Uterus (tissue), 2 donors: ENCODE data around the gene ISG15.

ENCODE experiments used
- CTCF ChIP-seq, 4 experiments: fragments of 200-600 bp in 2 of 4; fragments of 450-650 bp in 2 of 4; sonication (generic) in 2 of 4; IDR thresholded peaks; one replicate each; pipeline ENCODE4 v1.5.1; 2016 to 2019; ENCODE audit warnings: antibody characterized with exemption in 4 of 4, mild to moderate bottlenecking in 2 of 4, moderate library complexity in 1 of 4
- POLR2A ChIP-seq, 2 donors: fragments of 450-650 bp; IDR thresholded peaks; one replicate each; pipeline ENCODE4 v1.6.1; 2016; ENCODE audit warnings: antibody characterized with exemption in 2 of 2, mild to moderate bottlenecking in 1 of 2, moderate library complexity in 1 of 2

- TF ChIP-seq CTCF (IDR thresholded peaks at IDR 0.05) (no peak), POLR2A (IDR thresholded peaks at IDR 0.05) (no peak)
Observed at GRCh38 chr1:1060281-1061000, 47.1 kb downstream of the ISG15 start.
